K562 treated with DMSO at 1 percent for 24 hours (cell line): ENCODE data around the gene FEV. TPM values are rescaled to one million over a fixed set of nuclear protein-coding genes. Genes with fewer than 3 reads are reported as not detected.

Experiments used
- total RNA-seq: library from RNA; unstranded; fragments of 300-600 nt; gene quantifications from 2 replicates; pipeline ENCODE4 v1.2.3, GENCODE V29; 2022; ENCODE audit warnings: low read depth; ENCODE audit not compliant: insufficient read depth

FEV gene
- 0.69 and 0.71 TPM in 2 replicates for total RNA-seq

GRCh38 chr2:218985021-218985324 lies at the start of gene FEV:
TSS of gene FEV (minus strand) at chr2:218985184. CDS start at chr2:218985075, 109 bp downstream.

GRCh38 chr2:218993345-218994315 lies 8.6 kb upstream of the FEV start, which contains the start of gene CRYBA2:
TSS of gene CRYBA2 (minus strand) at chr2:218993422. CDS start at chr2:218993176, 246 bp downstream.

DNA sequence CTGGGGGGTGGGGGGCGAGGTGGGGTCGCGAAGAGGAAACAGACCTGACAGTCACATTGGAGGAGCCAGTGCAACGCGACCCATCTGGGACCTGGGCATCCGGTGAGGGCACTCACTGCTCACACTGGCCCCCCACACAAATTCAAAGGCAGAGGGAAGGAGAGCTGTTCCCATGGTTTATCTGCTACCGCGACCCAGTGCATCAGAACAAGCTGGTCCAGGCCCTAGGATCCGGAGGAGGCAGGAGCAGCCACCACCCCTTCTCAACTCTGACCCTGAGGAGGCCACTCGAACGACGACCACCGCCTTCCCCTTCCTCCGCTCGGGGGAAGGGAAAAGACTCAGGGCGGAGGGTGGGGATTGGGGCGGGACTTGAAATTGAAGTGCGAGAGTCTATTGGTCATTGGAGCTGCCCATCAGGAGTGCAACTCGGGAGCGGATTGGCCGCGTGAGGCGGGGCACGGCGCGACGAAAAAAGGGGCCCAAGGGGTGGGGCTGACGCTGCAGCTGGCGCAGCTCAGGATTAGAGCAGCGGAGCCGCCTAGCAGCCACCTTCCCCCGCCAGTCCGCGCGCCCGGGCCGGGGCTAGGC lies 25.7 kb downstream of the FEV start, which contains the start of gene CDK5R2:
TSS of gene CDK5R2 (plus strand) at position 526 of the 591 bp plus-strand sequence. CDS start 155 bp downstream, outside the sequence.

Other genes with a start within 250 kb of the FEV start
- gene CYP27A1, start 203.0 kb downstream of the FEV start, total RNA-seq: 0.15 TPM in 1 of 2 replicates, not detected in the other
- not detected in 2 replicates for gene PRKAG3, start 153.4 kb downstream of the FEV start, total RNA-seq
- gene WNT6, start 125.4 kb downstream of the FEV start, total RNA-seq: not detected in 2 replicates
- 0.20 TPM in 1 of 2 replicates, not detected in the other for gene WNT10A, start 104.3 kb downstream of the FEV start, total RNA-seq
- gene CDK5R2, start 25.5 kb downstream of the FEV start, total RNA-seq: 0.57 and 0.76 TPM in 2 replicates
- not detected in 2 replicates for gene CRYBA2, start 8.2 kb upstream of the FEV start, total RNA-seq
- not detected in 2 replicates for gene CFAP65, start 56.3 kb upstream of the FEV start, total RNA-seq
- gene IHH, start 75.7 kb upstream of the FEV start, total RNA-seq: not detected in 2 replicates
- 12.2 and 12.3 TPM in 2 replicates for gene NHEJ1, start 175.6 kb upstream of the FEV start, total RNA-seq
- gene SLC23A3, start 184.8 kb upstream of the FEV start, total RNA-seq: 0.38 and 0.43 TPM in 2 replicates
- gene CNPPD1, start 191.7 kb upstream of the FEV start, total RNA-seq: 65.7 and 71.2 TPM in 2 replicates
- 34.7 and 36.3 TPM in 2 replicates for gene RETREG2, start 193.1 kb upstream of the FEV start, total RNA-seq
- 39.5 and 43.7 TPM in 2 replicates for gene ZFAND2B, start 221.6 kb upstream of the FEV start, total RNA-seq
- gene ABCB6, start 233.8 kb upstream of the FEV start, total RNA-seq: 21.7 and 26.6 TPM in 2 replicates
- gene ATG9A, start 244.5 kb upstream of the FEV start, total RNA-seq: 39.6 and 40.5 TPM in 2 replicates
- 27.6 and 28.6 TPM in 2 replicates for gene ANKZF1, start 244.6 kb upstream of the FEV start, total RNA-seq